ENCODE results near the gene UGT1A9.

UGT1A9 gene

DNA sequence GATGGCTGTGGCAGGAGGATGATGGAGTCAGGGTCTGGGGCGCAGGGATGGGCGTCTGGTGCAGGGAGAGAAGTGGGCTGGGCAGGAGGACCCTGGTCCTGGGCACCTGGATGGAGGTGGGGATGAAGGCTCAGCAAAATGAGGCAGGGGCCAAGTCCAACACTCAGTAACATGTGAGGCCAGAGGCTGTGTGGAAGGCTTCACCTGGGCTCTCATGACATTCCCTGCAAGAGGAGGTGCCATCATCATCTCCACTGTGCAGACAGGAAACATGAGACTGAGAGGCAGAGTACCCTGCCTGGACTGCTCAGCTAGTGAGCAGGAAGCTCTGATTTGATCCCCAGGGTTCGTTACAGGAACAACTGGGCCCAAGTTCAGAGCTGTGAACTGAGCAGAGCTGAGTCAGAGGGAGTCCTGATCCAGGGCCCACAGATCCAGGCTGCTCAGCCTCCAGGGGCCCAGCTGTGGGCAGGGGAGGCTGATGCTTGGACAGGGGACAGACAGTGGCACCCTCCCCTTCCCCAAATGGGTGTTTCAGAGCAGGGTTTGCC, 145.7 kb downstream of the UGT1A9 start:
- no peak for DNase-seq (ENCODE audit: low read depth)
- H3K4me3 ChIP-seq (ENCODE audit: low read length): no peak overlapping the region
- TF ChIP-seq, protein P1, sequence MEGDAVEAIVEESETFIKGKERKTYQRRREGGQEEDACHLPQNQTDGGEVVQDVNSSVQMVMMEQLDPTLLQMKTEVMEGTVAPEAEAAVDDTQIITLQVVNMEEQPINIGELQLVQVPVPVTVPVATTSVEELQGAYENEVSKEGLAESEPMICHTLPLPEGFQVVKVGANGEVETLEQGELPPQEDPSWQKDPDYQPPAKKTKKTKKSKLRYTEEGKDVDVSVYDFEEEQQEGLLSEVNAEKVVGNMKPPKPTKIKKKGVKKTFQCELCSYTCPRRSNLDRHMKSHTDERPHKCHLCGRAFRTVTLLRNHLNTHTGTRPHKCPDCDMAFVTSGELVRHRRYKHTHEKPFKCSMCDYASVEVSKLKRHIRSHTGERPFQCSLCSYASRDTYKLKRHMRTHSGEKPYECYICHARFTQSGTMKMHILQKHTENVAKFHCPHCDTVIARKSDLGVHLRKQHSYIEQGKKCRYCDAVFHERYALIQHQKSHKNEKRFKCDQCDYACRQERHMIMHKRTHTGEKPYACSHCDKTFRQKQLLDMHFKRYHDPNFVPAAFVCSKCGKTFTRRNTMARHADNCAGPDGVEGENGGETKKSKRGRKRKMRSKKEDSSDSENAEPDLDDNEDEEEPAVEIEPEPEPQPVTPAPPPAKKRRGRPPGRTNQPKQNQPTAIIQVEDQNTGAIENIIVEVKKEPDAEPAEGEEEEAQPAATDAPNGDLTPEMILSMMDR (conservative IDR thresholded peaks at IDR 0.05; ENCODE audit: low read depth, low read length): no peak

- TF ChIP-seq, protein P1 (conservative IDR thresholded peaks at IDR 0.05; ENCODE audit: low read depth, low read length): no peak
- no peak for DNase-seq (ENCODE audit: low read depth)
- H3K4me3 ChIP-seq (ENCODE audit: low read length): no peak overlapping the region
These were observed 146.4 kb downstream of the UGT1A9 start for GRCh38 chr2:233817995-233818638.

DNA sequence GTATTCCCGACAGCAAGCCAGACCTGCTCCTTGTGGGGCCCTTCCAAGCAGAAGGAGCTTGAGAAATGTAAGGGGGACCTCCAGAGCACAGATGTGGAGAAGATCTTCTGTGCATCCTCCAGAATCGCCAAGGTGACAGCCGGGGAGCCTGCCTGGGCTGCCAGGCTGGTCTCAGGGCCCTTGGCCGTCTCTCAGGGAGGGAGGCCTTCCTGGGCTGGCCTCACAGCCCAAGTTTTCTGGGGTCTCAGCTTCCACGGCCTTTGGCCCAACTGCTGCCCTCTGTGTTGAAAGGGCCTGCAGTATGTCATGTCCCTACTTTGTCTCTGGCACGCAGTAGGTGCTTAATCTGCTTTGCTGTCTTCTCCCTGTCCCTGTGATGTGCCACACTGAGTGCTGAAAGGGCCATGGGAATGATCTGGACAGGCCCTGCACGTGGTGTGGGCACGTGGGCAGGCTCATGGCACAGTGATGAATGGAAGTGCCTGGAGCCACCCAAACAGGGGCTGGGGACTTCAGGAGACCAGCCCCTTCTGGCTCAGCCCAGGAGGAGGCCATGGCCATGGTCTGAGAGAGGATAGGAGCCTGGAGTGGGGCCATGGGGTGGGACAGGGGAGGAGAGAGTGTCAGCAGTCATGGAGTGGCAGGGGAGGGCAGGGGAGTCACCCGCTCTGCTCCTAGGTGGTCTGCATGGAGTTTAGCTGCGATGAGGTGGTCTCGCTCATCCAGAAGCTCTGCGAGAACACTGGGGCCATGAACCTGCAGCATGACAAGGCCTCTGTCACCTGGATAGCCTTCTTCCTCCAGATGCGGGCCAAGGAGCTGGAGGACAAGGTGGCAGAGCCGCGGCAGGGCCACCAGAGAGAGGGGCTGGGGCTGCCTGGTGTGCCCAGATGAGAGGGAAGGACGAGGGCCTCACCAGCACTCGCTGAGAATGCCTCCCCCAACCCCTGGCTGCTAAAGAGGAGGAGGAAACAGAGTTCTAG, 147.2 kb downstream of the UGT1A9 start:
- H3K4me3 ChIP-seq (ENCODE audit: low read length): no peak overlapping the region
- TF ChIP-seq, protein P1 (conservative IDR thresholded peaks at IDR 0.05; ENCODE audit: low read depth, low read length): no peak
- no peak for DNase-seq (ENCODE audit: low read depth)

- TF ChIP-seq, protein P1 (conservative IDR thresholded peaks at IDR 0.05; ENCODE audit: low read depth, low read length): no peak
- no peak overlapping the region for H3K4me3 ChIP-seq (ENCODE audit: low read length)
- no peak for DNase-seq (ENCODE audit: low read depth)
These were observed 148.4 kb downstream of the UGT1A9 start for GRCh38 chr2:233819884-233820773.

DNA sequence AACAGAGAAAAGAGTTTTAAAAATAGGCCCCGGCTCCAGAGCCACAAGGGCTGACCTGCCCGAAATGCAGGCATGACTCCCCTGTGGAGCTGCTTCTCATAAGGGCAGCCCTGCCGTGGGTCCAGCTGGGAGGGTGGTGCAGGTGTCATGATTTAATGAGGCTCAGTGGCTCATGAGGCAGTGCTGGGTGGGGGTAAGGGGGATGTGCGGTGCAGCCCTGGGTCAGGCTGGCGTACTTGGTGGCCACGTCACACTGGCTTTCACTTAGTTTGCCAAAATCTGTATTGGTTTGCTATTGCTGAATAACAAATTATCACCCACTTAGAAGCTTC, 149.0 kb downstream of the UGT1A9 start:
- DNase-seq (ENCODE audit: low read depth): no peak
- H3K4me3 ChIP-seq (ENCODE audit: low read length): no peak overlapping the region
- TF ChIP-seq, protein P1 (conservative IDR thresholded peaks at IDR 0.05; ENCODE audit: low read depth, low read length): no peak

GRCh38 chr2:233821196-233821595, 149.5 kb downstream of the UGT1A9 start:
- no peak overlapping the region for H3K4me3 ChIP-seq (ENCODE audit: low read length)
- TF ChIP-seq, protein P1 (conservative IDR thresholded peaks at IDR 0.05; ENCODE audit: low read depth, low read length): no peak
- DNase-seq (ENCODE audit: low read depth): no peak
